ENCODE measurements around the gene ARHGEF9. TPM values are rescaled to one million over a fixed set of nuclear protein-coding genes. Genes with fewer than 3 reads are reported as not detected.
"Not testable (repeated sequence)": the region's sequence is repeated elsewhere in the genome, so short reads cannot be mapped to it uniquely, and the experiment has no call there.

Gene ARHGEF9
- total and polyA plus RNA-seq, 8 donors: 7.6 to 103 (median 12.5) TPM

DNA sequence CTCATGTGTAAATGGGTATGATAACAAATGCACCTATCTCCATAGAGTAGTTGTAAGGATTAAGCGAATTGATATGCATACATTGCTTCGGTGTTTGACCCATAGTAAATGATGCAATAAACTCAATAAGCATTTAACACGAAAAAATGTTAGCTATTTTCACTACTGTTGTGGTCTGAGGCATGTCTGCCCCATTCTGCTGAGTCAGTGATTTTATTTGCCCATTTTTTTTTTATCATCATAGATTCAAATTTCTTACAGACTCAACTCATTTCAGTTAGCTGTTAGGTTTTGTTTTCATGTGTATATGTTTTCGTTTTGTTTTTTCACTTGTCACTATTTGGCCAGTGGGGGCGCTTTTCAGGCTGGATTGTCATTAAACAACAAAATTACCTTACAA is 27.8 kb upstream of the ARHGEF9 start:
- Histone ChIP-seq H3K36me3 (no peaks in the 10 kb centered on the region), H3K4me3 (no peak overlapping the region), H3K4me1 (no peaks in the 10 kb centered on the region), H3K27me3 (no peaks in the 10 kb centered on the region), H3K9me3 (no peaks in the 10 kb centered on the region), H3K27ac (no peak overlapping the region)
- intact Hi-C loops (cut with DNase I; ENCODE audit: low total_unique reads): no loop called here
- 70 to 92% (median 81%) methylated on average over 5 of the region's 5 CpGs for WGBS, 5 donors
- no peak for DNase-seq
- TF ChIP-seq POLR2A (IDR thresholded peaks at IDR 0.05): no peak
- TF ChIP-seq CTCF (IDR thresholded peaks at IDR 0.05): no peak
- no peak for TF ChIP-seq EP300 (IDR thresholded peaks at IDR 0.05)
- TF ChIP-seq POLR2AphosphoS5 (IDR thresholded peaks at IDR 0.05): no peak

DNA sequence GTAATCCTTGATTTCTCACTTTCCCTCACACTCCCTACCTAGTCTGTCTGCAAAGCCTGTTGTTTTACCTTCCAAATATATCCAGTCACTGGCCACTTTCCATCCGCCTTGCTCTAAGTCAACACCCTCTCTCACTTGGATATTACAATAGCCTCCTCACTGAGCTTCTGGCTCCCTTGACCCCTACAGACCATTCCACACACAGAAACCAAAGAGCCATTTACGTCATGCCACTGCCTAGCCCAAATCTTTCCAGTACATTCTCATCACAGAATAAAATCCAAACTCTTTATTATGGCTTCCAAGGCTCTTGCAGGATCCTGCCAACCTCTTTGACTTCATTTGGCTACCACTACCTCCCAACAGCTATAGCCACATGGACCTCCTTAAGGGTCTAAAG is 25.7 kb upstream of the ARHGEF9 start:
- TF ChIP-seq POLR2AphosphoS5 (IDR thresholded peaks at IDR 0.05) (no peak), POLR2A (IDR thresholded peaks at IDR 0.05) (no peak), EP300 (IDR thresholded peaks at IDR 0.05) (no peak)
- no peak overlapping the region for H3K4me3 ChIP-seq
- H3K36me3 ChIP-seq: no peaks in the 10 kb centered on the region
- DNase-seq: no peak
- H3K27me3 ChIP-seq: no peaks in the 10 kb centered on the region
- no peak overlapping the region for H3K27ac ChIP-seq
- no peaks in the 10 kb centered on the region for H3K4me1 ChIP-seq
- intact Hi-C loops (cut with DNase I; ENCODE audit: low total_unique reads): no loop called here
- 55 to 77% (median 61%) methylated on average over 2 of the region's 2 CpGs for WGBS, 5 donors
- no peaks in the 10 kb centered on the region for H3K9me3 ChIP-seq

DNA sequence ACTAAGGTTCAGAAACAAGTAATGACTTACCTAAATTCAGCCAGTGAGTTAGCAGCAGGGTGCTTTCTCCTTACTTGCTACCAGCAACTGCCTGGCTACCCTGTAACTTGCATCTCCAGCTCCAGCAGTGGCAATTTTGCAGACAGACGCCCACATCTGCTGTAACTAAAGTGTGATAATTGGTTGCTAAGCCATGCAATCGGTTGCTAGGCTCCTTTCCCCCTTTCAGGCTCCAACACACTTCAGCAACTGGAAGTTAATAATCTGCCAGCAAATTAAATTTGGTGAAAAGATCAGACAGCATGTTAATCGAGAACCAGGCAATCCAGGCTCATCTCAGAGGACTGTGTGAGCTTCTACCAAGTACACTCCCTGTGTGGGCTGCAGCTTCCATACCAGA is 24.2 kb upstream of the ARHGEF9 start:
- peak in 1 of 2 donors; percentile 35 for DNase-seq
- intact Hi-C loops (cut with DNase I; ENCODE audit: low total_unique reads): no loop called here
- Histone ChIP-seq H3K36me3 (no peaks in the 10 kb centered on the region), H3K4me3 (no peak overlapping the region), H3K9me3 (no peaks in the 10 kb centered on the region), H3K27me3 (no peaks in the 10 kb centered on the region), H3K4me1 (no peaks in the 10 kb centered on the region), H3K27ac (no peak overlapping the region)
- TF ChIP-seq POLR2AphosphoS5 (IDR thresholded peaks at IDR 0.05): no peak
- no peak for TF ChIP-seq EP300 (IDR thresholded peaks at IDR 0.05)
- no peak for TF ChIP-seq POLR2A (IDR thresholded peaks at IDR 0.05)
- TF ChIP-seq CTCF (IDR thresholded peaks at IDR 0.05): no peak
- whole genome bisulfite sequencing, 5 donors: 37 to 58% (median 43%) methylated on average over 3 of the region's 3 CpGs

DNA sequence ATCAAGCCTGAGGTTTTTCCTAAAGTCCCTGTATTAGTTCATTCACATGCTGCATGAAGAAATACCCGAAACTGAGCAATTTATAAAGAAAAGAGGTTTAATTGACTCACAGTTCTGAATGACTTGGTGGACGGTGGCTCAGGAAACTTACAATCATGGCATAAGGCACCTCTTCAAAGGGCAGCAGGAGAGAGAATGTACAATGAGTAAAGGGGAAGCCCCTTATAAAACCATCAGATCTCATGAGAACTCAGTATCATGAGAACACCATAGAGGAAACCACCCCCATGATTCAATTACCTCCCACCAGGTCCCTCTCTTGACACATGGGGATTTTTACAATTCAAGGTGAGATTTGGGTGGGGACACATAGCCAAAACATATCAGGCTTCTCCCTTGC is 10.4 kb upstream of the ARHGEF9 start:
- H3K9me3 ChIP-seq; intact Hi-C loops (cut with DNase I; ENCODE audit: low total_unique reads); H3K36me3 ChIP-seq; DNase-seq; H3K4me1 ChIP-seq; H3K4me3 ChIP-seq; H3K27ac ChIP-seq: not testable (repeated sequence)
- H3K27me3 ChIP-seq: peaks cover 0 to 10% (median 0%) of the 10 kb centered on the region in 3 donors
- 71 to 90% (median 79%) methylated on average over 2 of the region's 2 CpGs for WGBS, 5 donors

GRCh38 chrX:63785708-63786040 is 660 bp upstream of the ARHGEF9 start:
- no peak overlapping the region for H3K27ac ChIP-seq
- TF ChIP-seq POLR2AphosphoS5 (IDR thresholded peaks at IDR 0.05) (no peak), EP300 (IDR thresholded peaks at IDR 0.05) (no peak), CTCF (IDR thresholded peaks at IDR 0.05) (no peak), POLR2A (IDR thresholded peaks at IDR 0.05) (no peak)
- intact Hi-C loops (cut with DNase I; ENCODE audit: low total_unique reads): no loop called here
- H3K36me3 ChIP-seq: no peaks in the 10 kb centered on the region
- DNase-seq: no peak
- H3K9me3 ChIP-seq: no peaks in the 10 kb centered on the region
- WGBS, 5 donors: 35 to 54% (median 43%) methylated on average over 4 of the region's 4 CpGs
- H3K27me3 ChIP-seq: peaks cover 0 to 11% (median 0%) of the 10 kb centered on the region in 3 donors
- peak overlapping the region; percentile 40 to 55 (median 52) for H3K4me3 ChIP-seq
- H3K4me1 ChIP-seq: no peaks in the 10 kb centered on the region

Data from stomach (tissue), 9 donors.